Calu3 (cell line): Measurements from ENCODE around the gene C22orf15. TPM values are rescaled to one million over a fixed set of nuclear protein-coding genes. Genes with fewer than 3 reads are reported as not detected.

Source experiments
- BruUV-seq: library from RNA; stranded (reverse); fragments of 400-500 nt; replicated peaks from 2 replicates; lab custom pipeline; 2021; lab: Mats Ljungman, UMichigan
- CTCF ChIA-PET: fragments of 300-600 bp; sonication (Branson Sonifier 250); formaldehyde crosslinking; loops from one replicate; lab custom pipeline; 2022; ENCODE audit warnings: antibody characterized with exemption; lab: Charles Lee
- DNase-seq: peaks from one replicate; pipeline ENCODE4 v3.0.0; 2022
- H3K27ac Mint-ChIP-seq: one replicate; pipeline ENCODE4 v1.8.0; 2022; ENCODE audit warnings: mixed read lengths; ENCODE audit not compliant: unreplicated experiment
- H3K27me3 Mint-ChIP-seq: one replicate; pipeline ENCODE4 v1.8.0; 2022; ENCODE audit warnings: mixed read lengths; ENCODE audit not compliant: unreplicated experiment
- H3K36me3 Mint-ChIP-seq: one replicate; pipeline ENCODE4 v1.8.0; 2022; ENCODE audit warnings: mild to moderate bottlenecking, moderate library complexity, mixed read lengths; ENCODE audit not compliant: insufficient read depth, unreplicated experiment
- H3K4me1 Mint-ChIP-seq: one replicate; pipeline ENCODE4 v1.8.0; 2022; ENCODE audit warnings: mild to moderate bottlenecking, low read depth, mixed read lengths; ENCODE audit not compliant: unreplicated experiment
- H3K4me3 Mint-ChIP-seq: one replicate; pipeline ENCODE4 v1.8.0; 2022; ENCODE audit warnings: mild to moderate bottlenecking, low read depth, moderate library complexity, mixed read lengths; ENCODE audit not compliant: unreplicated experiment
- H3K9me3 Mint-ChIP-seq: one replicate; pipeline ENCODE4 v1.8.0; 2022; ENCODE audit warnings: low read depth, mixed read lengths; ENCODE audit not compliant: unreplicated experiment
- intact Hi-C: fragments of 100-400 bp; cut with micrococcal nuclease; formaldehyde crosslinking; loops from one replicate; pipeline ENCODE4 v1.10.0; 2022; ENCODE audit not compliant: unreplicated experiment
- total RNA-seq: library from RNA; stranded (reverse); gene quantifications from 2 replicates; pipeline ENCODE4 v1.2.3, GENCODE V29; 2022
- TF ChIP-seq, protein P1 (sequence below): fragments of 200-600 bp; IDR thresholded peaks from one replicate; pipeline ENCODE4 v1.8.0; 2022; ENCODE audit warnings: antibody characterized with exemption; ENCODE audit not compliant: unreplicated experiment

Gene C22orf15
- total RNA-seq, 1 experiment from 2014 or later = not detected

- intact Hi-C loops = no loop called here
- H3K4me1 Mint-ChIP-seq = no peaks in the 10 kb centered on the region
- TF ChIP-seq, protein P1, sequence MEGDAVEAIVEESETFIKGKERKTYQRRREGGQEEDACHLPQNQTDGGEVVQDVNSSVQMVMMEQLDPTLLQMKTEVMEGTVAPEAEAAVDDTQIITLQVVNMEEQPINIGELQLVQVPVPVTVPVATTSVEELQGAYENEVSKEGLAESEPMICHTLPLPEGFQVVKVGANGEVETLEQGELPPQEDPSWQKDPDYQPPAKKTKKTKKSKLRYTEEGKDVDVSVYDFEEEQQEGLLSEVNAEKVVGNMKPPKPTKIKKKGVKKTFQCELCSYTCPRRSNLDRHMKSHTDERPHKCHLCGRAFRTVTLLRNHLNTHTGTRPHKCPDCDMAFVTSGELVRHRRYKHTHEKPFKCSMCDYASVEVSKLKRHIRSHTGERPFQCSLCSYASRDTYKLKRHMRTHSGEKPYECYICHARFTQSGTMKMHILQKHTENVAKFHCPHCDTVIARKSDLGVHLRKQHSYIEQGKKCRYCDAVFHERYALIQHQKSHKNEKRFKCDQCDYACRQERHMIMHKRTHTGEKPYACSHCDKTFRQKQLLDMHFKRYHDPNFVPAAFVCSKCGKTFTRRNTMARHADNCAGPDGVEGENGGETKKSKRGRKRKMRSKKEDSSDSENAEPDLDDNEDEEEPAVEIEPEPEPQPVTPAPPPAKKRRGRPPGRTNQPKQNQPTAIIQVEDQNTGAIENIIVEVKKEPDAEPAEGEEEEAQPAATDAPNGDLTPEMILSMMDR = no peak
- no peak overlapping the region for H3K4me3 Mint-ChIP-seq
- no TSS peak for BruUV-seq
- H3K27me3 Mint-ChIP-seq = no peaks in the 10 kb centered on the region
- H3K36me3 Mint-ChIP-seq = peaks cover 43% of the 10 kb centered on the region
- no peaks in the 10 kb centered on the region for H3K9me3 Mint-ChIP-seq
- no peak overlapping the region for H3K27ac Mint-ChIP-seq
- DNase-seq = no peak
- CTCF ChIA-PET = interaction anchor here (0.7 kb wide), 1 partner anchor 28 kb away, joined by 3 read pairs; no protein-coding TSS in a partner anchor
Observed at GRCh38 chr22:23812378-23812777, 49.6 kb downstream of the C22orf15 start.

Other genes starting within 250 kb of the C22orf15 start
- gene IGLL1, start 182.7 kb upstream of the C22orf15 start, total RNA-seq = not detected in 2 replicates
- gene DRICH1, start 130.7 kb upstream of the C22orf15 start, total RNA-seq = 1.1 and 1.9 TPM in 2 replicates
- not detected in 2 replicates for gene RGL4, start 72.0 kb upstream of the C22orf15 start, total RNA-seq
- gene ZNF70, start 11.9 kb upstream of the C22orf15 start, total RNA-seq = 6.5 and 6.6 TPM in 2 replicates
- gene VPREB3, start 8.6 kb upstream of the C22orf15 start, total RNA-seq = 0.86 TPM in 1 of 2 replicates, not detected in the other
- gene CHCHD10, start 5.0 kb downstream of the C22orf15 start, total RNA-seq = 155 and 181 TPM in 2 replicates
- gene MMP11, start 9.9 kb downstream of the C22orf15 start, total RNA-seq = 2.0 and 3.4 TPM in 2 replicates
- 88.2 and 88.8 TPM in 2 replicates for gene SMARCB1, start 24.0 kb downstream of the C22orf15 start, total RNA-seq
- 2.9 and 3.7 TPM in 2 replicates for gene DERL3, start 76.0 kb downstream of the C22orf15 start, total RNA-seq
- 18.9 and 32.8 TPM in 2 replicates for gene SLC2A11, start 94.9 kb downstream of the C22orf15 start, total RNA-seq
- gene MIF, start 131.4 kb downstream of the C22orf15 start, total RNA-seq = 669 and 679 TPM in 2 replicates
- gene GSTT2B, start 198.2 kb downstream of the C22orf15 start, total RNA-seq = 3.6 and 5.4 TPM in 2 replicates
- gene DDTL, start 203.9 kb downstream of the C22orf15 start, total RNA-seq = 3.4 and 4.1 TPM in 2 replicates
- gene DDT, start 211.5 kb downstream of the C22orf15 start, total RNA-seq = 101 and 115 TPM in 2 replicates
- 0.64 and 0.85 TPM in 2 replicates for gene GSTT2, start 217.1 kb downstream of the C22orf15 start, total RNA-seq
- gene GSTT4, start 242.5 kb downstream of the C22orf15 start, total RNA-seq = not detected in 2 replicates
- 57.0 and 59.3 TPM in 2 replicates for gene CABIN1, start 248.3 kb downstream of the C22orf15 start, total RNA-seq